Transverse colon (tissue), 4 donors: Measurements from ENCODE around the gene COL20A1. TPM values are rescaled to one million over a fixed set of nuclear protein-coding genes. Genes with fewer than 3 reads are reported as not detected.

Experiments used
- DNase-seq: peaks from one replicate; pipeline ENCODE4 v3.0.0-alpha.2; 2019
- H3K27ac ChIP-seq, 4 donors: fragments of 200-600 bp; sonication (generic); 2 replicates each; pipeline ENCODE4 v1.5.1; 2016 to 2018; ENCODE audit warnings: inconsistent platforms in 4 of 4
- H3K27me3 ChIP-seq: fragments of 200-600 bp; sonication (generic); 2 replicates; pipeline ENCODE4 v1.5.1; 2017; ENCODE audit warnings: inconsistent platforms
- H3K36me3 ChIP-seq, 4 donors: fragments of 200-600 bp; sonication (generic); 2 replicates each; pipeline ENCODE4 v1.5.1; 2017 to 2019; ENCODE audit warnings: inconsistent platforms in 4 of 4
- H3K4me1 ChIP-seq, 4 donors: fragments of 200-600 bp; sonication (generic); 2 replicates each; pipeline ENCODE4 v1.5.1; 2017 to 2020; ENCODE audit warnings: inconsistent platforms in 4 of 4
- H3K4me3 ChIP-seq, 4 donors: fragments of 200-600 bp; sonication (generic); 1 replicate in 1 of 4; 2 replicates in 3 of 4; pipeline versions ENCODE4 v1.5.1 to v1.6.1; 2017 to 2019; ENCODE audit warnings: inconsistent platforms in 4 of 4
- H3K9me3 ChIP-seq, 2 donors: fragments of 200-600 bp; sonication (generic); 2 replicates each; pipeline ENCODE4 v1.5.1; 2017 to 2019; ENCODE audit warnings: inconsistent platforms in 2 of 2
- CTCF ChIP-seq, 5 experiments: fragments of 200-600 bp in 3 of 5; fragments of 450-650 bp in 2 of 5; sonication (generic) in 3 of 5; IDR thresholded peaks; 1 replicate in 2 of 5; 2 replicates in 3 of 5; pipeline ENCODE4 v1.5.1; 2016 to 2017; ENCODE audit warnings: antibody characterized with exemption in 5 of 5, inconsistent platforms in 3 of 5, mild to moderate bottlenecking in 2 of 5, moderate library complexity in 1 of 5
- EP300 ChIP-seq: sonication (generic); formaldehyde crosslinking; IDR thresholded peaks from one replicate; pipeline ENCODE4 v1.6.1; 2017; ENCODE audit warnings: antibody characterized with exemption, low read depth
- POLR2A ChIP-seq: fragments of 450-650 bp; IDR thresholded peaks from one replicate; pipeline ENCODE4 v1.6.1; 2016; ENCODE audit warnings: antibody characterized with exemption, mild to moderate bottlenecking, moderate library complexity
- POLR2AphosphoS5 ChIP-seq, 3 donors: sonication (generic); formaldehyde crosslinking; IDR thresholded peaks; one replicate each; pipeline ENCODE4 v1.6.1; 2016; ENCODE audit warnings: antibody characterized with exemption in 3 of 3
- WGBS, 2 donors: methylation state at CpG; one replicate each; pipeline ENCODE4 v1.1.5; 2018; ENCODE audit warnings: low coverage in 1 of 2; 5-methylcytosine and 5-hydroxymethylcytosine counted together
- in situ Hi-C, 4 donors: fragments of 200-750 bp; cut with MboI; loops; one replicate each; pipeline versions ENCODE4 v1.15.0 to v1.15.1; 2017; ENCODE audit warnings: low sequenced_read_pairs in 3 of 4, low pct_ligation_motif_present in 1 of 4, low pct_unique_long_range_greater_than_20kb in 1 of 4
- intact Hi-C: fragments of 100-400 bp; cut with DNase I; formaldehyde crosslinking; loops from one replicate; pipeline ENCODE4 v1.15.1; 2023; ENCODE audit warnings: low total_unique reads
- total RNA-seq, 4 donors: library from RNA; depleted of rRNA; stranded (reverse); fragments of >200 nt; gene quantifications; one replicate each; pipeline ENCODE4 v1.1.0, GENCODE V29; 2016

The COL20A1 gene
- total RNA-seq, 4 donors from 2014 or later = 43.8 TPM; not detected in 3

GRCh38 chr20:63359164-63359934 is 66.4 kb downstream of the COL20A1 start:
- intact Hi-C loops = no loop called here

GRCh38 chr20:63359937-63360849 is 67.2 kb downstream of the COL20A1 start:
- H3K9me3 ChIP-seq = no peaks in the 10 kb centered on the region
- in situ Hi-C loops = no loop called here
- no peak overlapping the region for H3K4me3 ChIP-seq
- peaks cover 0 to 6% (median 2%) of the 10 kb centered on the region in 4 donors for H3K4me1 ChIP-seq
- TF ChIP-seq POLR2AphosphoS5 (IDR thresholded peaks at IDR 0.05) (no peak), CTCF (IDR thresholded peaks at IDR 0.05) (no peak), POLR2A (no peak), EP300 (no peak)
- H3K36me3 ChIP-seq = no peaks in the 10 kb centered on the region
- peaks cover 64% of the 10 kb centered on the region for H3K27me3 ChIP-seq
- H3K27ac ChIP-seq = no peak overlapping the region
- intact Hi-C loops = no loop called here
- 38 to 50% methylated on average over 6 to 31 of the region's 38 CpGs for WGBS, 2 donors
- no peak for DNase-seq

More at GRCh38 chr20:63359164-63359934, 66.4 kb downstream of the COL20A1 start:
- Histone ChIP-seq H3K9me3 (no peaks in the 10 kb centered on the region), H3K27ac (no peak overlapping the region), H3K36me3 (no peaks in the 10 kb centered on the region), H3K4me3 (no peak overlapping the region), H3K4me1 (peaks cover 0 to 6% (median 2%) of the 10 kb centered on the region in 4 donors), H3K27me3 (peaks cover 64% of the 10 kb centered on the region)
- 70% methylated on average over 37 of the region's 42 CpGs; no CpG with 5 or more reads in 1 of the 2 donors for WGBS, 2 donors
- in situ Hi-C loops = no loop called here
- DNase-seq = no peak
- no peak for TF ChIP-seq POLR2A
- TF ChIP-seq CTCF (IDR thresholded peaks at IDR 0.05) = no peak
- no peak for TF ChIP-seq POLR2AphosphoS5 (IDR thresholded peaks at IDR 0.05)
- TF ChIP-seq EP300 = no peak

- intact Hi-C loops (no loop called here), in situ Hi-C loops (no loop called here)
- Histone ChIP-seq H3K27me3 (peaks cover 64% of the 10 kb centered on the region), H3K27ac (no peak within 1 kb of the TSS), H3K4me3 (no peak within 1 kb of the TSS), H3K36me3 (no peaks in the 10 kb centered on the region), H3K9me3 (no peaks in the 10 kb centered on the region), H3K4me1 (peaks cover 0 to 6% (median 2%) of the 10 kb centered on the region in 4 donors)
- WGBS, 2 donors = 13% methylated on average over 34 of the region's 79 CpGs; no CpG with 5 or more reads in 1 of the 2 donors
- no peak for DNase-seq
- no peak for TF ChIP-seq POLR2AphosphoS5 (IDR thresholded peaks at IDR 0.05)
- TF ChIP-seq CTCF (IDR thresholded peaks at IDR 0.05) = no peak
- no peak for TF ChIP-seq POLR2A
- TF ChIP-seq EP300 = no peak
These were observed 68.0 kb downstream of the COL20A1 start, which contains the start of gene CHRNA4 for GRCh38 chr20:63360850-63361518. Gene CHRNA4, minus strand, starts transcription at chr20:63361349. Its CDS starts 184 bp downstream, at chr20:63361165.
